NCI-H1930 (cell line): ENCODE data around the gene RABGEF1.
"Not testable (repeated sequence)": the region's sequence is repeated elsewhere in the genome, so short reads cannot be mapped to it uniquely, and the experiment has no call there.

Experiments used
- DNase-seq, 2 experiments: peaks; one replicate each; lab custom pipeline; 2025; lab: John Stamatoyannopoulos, UW

Gene RABGEF1

DNA sequence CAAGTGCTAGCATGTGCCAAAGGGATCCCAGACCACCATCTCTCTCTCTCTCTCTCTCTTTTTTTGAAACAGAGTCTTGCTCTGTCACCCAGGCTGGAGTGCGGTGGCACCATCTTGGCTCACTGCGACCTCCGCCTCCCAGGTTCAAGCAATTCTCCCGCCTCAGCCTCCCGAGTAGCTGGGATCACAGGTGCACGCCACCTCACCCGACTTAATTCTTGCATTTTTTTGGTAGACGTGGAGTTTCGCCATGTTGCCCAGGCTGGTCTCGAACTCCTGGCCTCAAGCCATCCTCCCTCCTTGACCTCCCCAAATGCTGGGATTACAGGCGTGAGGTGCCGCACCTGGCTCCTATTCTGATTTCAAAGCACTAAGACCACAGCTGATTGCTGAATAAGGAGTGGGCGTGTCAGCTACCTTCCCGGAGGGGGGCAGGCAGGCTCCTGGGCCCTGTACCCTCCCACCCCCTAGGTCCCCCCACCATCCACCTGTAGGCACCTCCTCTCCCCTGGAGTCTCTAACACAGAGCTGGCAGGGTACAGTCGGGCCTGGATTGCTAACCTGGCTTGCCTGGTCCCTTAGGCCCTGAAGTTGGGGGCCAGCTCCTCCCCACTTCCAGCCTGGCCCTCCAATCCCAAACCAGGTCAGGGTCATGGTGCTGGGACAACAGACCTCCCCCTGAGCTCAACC lies 74.8 kb downstream of the RABGEF1 start:
- not testable (repeated sequence) for DNase-seq

DNA sequence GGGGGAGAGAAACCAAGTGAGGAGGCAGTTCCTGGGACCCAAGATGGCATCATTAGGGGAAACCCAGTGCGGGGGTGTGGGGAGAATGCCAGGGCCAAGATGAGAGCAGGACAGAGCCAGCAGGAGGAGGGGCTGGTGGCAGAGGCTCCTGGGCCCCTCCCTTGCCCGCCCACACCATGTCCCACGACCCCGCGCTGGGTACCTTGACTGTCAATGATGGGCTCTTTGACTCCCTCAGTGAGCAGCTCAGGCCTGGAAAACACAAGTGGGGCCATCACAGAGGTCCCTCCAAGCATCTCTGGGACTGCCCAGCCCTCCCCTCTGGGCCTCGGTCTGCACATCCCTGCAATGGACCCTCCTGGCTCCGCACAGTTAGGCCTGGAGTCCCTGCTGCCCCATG lies 75.4 kb downstream of the RABGEF1 start:
- no peak for DNase-seq

DNA sequence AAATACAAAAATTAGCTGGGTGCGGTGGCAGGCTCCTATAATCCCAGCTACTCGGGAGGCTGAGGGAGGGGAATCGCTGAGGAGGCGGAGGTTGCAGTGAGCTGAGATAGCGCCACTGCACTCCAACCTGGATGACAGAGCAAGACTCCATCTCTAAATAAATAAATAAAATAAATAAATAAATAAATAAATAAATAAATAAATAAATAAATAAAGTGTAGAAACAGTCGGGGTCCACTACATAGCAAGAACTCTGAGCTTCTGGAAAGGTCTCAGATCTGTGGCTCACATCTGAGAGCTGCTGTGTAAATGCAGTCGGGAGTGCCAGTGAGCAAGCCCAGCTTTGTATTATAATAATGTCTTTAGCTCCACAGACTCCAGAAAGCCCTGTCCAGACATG lies 76.1 kb downstream of the RABGEF1 start:
- DNase-seq: not testable (repeated sequence)

DNA sequence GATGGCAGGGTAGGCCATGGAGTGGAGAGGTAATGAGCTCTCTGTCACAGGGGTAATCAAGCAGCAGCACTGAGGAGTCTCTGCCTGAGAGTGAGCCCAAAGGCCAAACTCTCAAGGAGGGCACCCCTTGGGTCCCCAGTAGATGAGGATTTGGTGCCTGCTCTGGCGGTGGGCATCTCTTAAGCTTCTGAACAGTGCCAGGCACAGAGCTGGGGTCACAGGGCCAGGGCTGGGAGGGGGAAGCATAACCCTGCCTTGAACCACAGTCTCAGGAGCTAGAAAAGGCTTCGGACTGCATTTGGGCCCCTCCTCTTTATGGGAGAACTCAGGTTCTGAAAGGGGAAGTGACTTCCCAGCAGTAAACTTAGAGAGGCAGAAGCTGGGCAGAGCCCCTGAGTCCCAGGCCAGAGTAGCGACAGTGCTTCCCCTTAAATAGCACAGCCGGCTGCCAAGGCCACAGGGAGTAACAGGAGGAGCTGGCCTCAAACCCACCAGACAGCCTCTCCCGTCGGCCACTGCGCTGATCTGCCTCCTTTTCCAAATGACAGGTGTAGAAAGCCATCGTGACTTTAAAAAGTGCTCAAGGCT lies 76.8 kb downstream of the RABGEF1 start:
- not testable (repeated sequence) for DNase-seq

DNA sequence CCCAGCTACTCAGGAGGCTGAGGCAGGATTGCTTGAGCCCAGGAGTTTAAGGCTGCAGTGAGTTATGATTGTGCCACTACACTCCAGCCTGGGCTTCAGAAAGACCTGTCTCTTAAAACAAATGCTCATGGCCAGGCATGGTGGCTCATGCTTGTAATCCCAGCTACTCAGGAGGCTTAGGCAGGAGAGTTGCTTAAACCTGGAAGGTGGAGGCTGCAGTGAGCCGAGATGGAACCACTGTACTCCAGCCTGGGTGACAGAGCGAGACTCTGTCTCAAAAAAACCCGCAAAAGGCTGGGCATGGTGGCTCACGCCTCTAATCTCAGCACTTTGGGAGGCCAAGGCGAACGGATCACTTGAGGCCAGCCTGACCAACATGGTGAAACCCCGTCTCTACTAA lies 77.4 kb downstream of the RABGEF1 start:
- DNase-seq: not testable (repeated sequence)

DNA sequence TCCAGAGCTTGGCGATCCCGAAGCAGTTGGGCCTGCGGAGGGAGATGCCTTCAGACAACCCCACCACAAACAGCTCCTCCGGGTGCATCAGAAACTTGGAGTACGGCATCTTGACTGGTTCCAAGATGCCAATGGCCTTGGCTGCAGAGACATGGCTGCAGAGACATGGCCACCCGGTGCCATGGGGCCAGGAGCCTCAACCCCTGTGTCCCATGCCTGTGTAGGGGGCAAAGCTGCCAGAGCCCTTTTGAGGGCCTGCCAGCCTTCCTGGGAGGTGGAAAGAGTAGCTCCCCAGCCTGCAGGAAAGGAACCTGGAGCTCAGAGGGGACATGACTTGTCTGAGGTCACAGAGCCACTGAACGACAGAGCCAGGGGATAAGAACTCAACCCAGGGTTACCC lies 83.5 kb downstream of the RABGEF1 start:
- no peak for DNase-seq

DNA sequence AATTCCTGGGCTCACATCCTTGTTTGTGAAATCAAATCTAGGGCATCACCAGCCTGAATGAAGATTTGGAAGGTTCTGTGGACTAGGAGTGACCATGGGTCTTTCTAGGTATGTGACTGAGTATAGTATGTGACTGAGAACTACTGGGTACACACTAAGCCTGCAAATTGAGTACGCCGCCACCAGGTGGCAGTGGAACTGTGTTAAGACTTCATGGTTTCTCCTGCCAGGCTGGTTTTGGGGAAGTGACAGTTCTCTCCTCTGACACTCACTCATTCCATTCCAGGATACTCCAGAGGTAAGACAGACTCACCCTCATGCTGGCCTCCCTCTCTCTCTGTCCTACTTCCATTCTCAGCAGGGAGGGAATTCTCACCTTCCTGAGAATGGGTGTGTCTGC lies 85.0 kb downstream of the RABGEF1 start:
- DNase-seq: not testable (repeated sequence)

DNA sequence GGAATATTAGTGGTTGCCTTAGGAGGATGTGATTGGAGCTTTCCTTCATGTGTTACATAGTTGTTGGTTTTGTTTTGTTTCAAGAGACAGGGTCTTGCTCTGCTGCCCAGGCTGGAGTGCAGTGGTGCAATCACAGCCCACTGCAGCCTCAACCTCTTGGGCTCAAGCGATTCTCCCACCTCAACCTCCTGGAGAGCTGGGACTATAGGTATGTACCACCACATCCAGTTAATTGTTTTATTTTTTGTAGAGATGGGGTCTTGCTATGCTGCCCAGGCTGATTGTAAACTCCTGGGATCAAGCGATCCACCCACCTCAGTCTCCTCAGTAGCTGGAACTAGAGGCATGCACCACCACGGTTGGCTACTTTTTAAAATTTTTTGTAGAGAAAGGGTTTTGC lies 86.1 kb downstream of the RABGEF1 start:
- DNase-seq: no peak

DNA sequence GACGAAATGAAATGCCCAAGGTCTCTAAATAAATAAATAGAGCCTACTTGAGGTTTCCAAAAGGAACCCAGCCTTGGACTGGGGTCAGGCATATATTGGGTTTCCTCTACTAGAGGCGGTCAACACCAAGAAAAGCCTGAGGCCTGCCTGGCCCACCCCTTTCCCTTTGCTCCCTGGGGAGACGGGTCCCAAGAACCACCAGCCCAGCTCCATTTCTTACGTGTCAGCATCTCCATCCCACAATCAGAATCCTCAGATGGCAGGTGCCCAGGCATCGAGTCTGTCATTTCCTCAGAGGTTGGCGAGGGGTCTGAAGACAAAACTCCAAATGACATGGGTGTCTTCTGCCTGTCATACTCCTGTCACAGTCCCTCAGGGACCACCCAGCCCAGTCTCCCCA lies 90.4 kb downstream of the RABGEF1 start:
- DNase-seq: not testable (repeated sequence)

DNA sequence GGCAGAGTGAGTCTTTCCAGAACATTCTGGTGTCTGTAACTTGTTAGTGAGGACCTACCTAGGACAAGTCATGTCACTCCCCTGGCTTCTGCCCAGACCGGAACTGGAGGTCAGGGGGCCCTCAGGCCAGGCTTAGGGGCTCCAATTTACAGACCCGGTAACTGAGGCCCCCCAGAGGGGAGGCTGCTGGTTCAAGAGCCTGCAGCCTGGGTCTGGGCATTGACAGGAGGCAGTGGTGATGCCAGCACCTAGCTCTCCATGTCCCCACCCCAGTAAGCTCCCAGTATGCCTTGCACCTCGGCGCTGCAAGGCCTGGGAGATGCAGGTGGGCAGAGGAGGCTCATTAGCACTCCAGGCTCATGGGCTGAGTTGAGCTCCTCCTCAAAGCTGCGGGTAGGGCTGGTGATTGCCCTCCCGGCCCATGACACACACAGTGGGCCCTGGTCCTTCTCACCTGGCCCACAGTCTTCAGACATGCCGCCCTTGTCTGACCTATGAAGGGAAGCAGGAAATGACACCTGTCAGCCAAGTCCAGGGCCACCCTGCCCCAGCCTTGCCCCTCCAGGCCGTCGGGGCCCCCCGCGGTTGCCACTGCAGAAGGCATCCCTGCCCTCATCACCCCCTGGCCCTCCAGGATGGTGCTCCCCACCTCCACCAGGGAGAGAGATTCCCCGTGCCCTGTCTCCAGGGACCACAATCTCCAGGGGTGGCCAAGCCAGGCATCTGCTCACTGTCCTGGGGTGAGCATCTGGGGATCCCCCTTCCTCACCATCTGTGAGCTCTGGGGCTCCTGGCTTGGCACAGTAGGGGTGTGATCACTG lies 92.2 kb downstream of the RABGEF1 start:
- DNase-seq: no peak

DNA sequence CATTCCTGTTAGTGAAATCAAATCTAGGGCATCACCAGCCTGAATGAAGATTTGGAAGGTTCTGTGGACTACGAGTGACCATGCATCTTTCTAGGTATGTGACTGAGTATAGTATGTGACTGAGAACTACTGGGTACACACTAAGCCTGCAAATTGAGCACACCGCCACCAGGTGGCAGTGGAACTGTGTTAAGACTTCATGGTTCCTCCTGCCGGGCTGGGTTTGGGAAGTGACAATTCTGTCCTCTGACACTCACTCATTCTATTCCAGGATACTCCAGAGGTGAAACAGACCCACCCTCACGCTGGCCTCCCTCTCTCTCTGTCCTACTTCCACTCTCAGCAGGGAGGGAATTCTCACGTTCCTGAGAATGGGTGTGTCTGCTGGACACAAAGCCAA lies 96.5 kb downstream of the RABGEF1 start:
- DNase-seq: no peak

DNA sequence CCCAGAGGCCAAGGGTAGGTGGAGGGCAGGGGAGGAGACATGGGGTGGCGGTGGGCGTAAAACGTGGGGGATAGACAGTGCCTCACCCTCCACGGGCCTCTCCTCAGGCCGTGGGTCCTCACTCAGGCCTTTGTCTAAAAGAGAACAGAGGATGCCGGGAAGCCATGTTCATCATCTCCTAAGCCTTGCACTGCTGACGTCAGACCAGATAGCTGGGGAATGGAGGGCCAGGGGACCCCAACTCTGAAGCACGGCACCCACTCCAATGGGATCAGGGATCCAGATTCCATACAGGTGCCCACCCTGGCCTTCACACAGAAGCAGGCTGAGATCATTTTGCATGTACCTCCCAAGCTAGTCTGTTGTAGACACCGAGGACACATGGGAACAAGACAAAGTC lies 97.1 kb downstream of the RABGEF1 start:
- DNase-seq: no peak

DNA sequence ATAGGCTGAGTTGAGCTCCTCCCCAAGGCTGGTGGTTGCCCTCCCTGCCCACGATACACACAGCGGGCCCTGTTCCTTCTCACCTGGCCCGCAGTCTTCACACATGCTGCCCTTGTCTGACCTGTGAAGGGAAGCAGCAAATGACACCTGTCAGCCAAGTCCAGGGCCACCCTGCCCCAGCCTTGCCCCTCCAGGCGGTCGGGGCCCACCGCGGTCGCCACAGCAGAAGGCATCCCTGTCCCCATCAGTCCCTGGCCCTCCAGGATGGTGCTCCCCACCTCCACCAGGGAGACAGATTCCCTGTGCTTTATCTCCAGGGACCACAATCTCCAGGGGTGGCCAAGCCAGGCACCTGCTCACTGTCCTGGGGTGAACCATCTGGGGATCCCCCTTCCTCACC lies 99.3 kb downstream of the RABGEF1 start:
- DNase-seq: no peak

DNA sequence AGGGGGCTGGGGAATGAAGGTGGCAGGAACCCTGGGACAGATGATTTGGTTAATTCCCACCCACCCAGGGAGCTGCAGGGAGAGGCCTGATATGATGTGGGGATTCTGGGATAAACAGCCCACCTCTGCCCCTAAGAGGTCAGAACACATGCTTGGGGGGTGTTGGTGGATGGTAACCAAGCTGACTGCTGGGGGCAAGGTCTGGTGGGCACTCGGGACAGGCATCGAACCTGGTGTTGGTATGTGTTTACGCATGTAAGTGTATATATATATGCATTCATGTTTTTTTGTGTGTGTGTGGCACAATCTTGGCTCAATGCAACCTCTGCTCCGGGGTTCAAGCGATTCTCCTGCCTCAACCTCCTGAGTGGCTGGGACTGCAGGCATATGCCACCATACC lies 99.8 kb downstream of the RABGEF1 start:
- no peak for DNase-seq

DNA sequence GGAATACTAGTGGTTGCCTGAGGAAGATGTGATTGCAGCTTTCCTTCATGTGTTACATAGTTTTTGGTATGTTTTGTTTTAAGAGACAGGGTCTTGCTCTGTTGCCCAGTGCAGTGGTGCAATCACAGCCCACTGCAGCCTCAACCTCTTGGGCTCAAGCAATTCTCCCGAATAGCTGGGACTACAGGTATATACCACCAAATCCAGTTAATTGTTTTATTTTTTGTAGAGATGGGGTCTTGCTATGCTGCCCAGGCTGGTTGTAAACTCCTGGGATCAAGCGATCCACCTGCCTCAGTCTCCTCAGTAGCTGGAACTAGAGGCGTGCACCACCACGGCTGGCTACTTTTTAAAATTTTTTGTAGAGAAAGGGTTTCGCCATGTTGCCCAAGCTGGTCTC lies 101.4 kb downstream of the RABGEF1 start:
- no peak for DNase-seq

DNA sequence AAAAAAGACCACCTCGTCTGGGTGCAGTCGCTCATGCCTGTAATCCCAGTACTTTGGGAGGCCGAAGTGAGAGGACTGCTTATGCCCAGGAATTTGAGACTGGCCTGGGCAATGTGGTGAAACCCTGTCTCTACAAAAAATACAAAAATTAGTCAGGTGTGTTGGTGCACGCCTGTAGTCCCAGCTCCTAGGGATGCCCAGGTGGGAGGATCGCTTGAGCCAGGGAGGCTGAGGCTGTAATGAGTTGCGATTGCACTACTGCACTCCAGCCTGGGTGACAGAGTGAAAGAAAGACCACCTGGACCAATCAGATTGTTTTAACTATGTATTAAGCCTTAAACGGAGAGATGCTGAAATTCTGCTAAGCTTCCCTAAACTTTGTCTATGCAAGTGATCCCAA lies 103.0 kb downstream of the RABGEF1 start:
- DNase-seq: not testable (repeated sequence)

DNA sequence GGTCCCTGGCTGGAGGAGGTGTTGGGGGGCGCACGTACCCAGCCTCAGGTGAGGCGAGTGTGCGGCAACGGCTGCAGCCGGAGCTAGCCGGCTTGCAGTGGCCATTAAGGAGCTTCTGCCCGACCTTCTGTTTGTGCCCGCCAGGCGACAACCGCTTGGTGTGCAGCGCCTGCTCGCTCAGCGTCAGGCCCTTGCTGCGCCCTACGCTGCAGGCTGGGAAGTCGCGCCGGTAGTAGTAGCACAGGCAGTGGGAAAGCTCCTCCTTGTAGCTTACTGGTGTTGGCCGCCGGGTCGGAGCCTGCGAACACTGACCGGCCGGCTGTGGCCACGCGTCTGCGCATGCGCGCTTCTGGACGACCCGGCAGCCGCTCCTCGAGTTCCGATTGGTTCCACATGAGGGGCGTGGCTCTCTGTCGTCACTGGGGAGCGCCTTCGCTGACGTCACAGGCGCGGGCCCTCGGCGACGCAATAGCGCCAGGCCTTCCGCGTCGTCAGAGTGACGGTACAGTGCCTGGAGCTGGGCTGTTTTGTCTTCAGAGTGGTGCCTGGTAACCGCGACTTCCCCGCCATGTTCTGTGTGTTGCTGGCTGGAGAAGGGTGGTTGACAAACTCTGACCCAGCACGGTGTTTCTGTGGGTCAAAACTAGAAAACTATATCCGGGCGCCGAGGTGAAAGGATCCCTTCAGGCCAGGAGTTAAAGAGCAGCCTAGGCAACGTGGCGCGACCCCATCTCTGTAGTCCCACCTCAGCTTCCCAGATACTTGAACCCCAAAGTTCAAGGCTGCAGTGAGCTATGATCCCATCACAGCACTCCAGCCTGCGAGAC lies 104.2 kb downstream of the RABGEF1 start:
- DNase-seq: peak; percentile 99

DNA sequence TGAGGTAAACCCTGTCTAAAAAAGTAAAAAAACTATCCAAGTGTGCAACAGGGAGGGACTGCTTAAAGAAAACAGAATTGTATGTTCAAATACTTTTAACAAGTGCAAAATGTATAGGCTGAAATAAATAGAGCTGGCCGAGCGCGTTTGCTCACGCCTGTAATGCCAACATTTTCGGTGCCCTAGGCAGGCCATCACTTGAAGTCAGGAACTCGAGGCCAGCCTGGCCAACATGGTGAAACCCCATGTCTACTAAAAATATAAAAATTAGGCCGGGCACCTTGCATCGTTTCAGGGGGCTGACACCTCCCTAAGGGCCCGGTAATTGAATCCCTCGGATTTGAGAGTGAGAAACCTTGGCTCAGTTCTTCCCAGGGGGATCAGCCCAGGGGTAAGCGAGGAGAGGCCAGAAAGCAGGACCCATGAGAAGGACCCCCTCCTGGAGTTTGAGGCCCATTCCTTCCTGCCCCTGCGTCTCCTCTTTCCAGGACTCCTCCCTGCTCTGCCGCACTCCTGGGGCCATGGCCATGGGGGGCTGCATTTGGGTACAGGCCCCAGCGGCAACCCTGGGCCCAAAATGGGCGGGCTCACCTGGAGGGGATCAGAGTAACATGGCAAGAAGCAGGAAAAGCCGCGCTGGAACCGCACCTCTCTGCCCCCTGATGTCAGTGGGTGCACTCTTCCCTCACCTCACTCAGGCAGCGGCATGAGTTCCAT lies 105.0 kb downstream of the RABGEF1 start:
- no peak for DNase-seq

DNA sequence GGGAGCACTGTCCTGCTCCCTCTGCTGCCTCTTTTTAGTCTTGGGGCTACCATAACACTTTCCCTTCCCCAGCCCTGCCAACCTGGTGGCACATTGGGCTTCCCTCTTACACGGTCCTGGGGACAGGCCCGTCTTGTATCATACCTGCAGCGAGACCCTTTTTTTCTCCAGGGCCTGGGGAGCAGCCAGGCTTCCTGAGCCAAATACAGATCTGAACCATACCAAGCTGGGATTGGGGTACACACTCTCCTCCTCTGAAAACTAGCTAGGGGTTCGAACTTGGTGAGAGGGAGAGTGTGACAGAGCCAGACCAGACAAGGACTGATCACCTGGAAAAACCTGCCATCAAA lies 105.5 kb downstream of the RABGEF1 start:
- not testable (repeated sequence) for DNase-seq

DNA sequence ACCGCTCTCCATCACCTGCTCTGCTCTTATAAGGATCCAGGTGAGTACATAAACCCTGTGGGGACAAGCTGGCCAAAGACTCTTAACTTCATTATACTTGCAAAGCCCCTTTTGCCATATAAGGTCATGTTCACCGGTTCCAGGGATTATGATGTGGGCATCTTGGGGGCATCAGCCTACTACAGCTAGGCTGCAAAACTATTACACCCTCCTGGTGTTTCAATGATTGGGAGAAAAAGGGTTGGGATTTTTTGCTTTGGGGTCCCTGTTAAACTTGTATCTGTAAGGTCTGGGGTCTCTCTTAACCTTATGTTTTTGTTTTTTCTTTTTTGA lies 107.0 kb downstream of the RABGEF1 start:
- DNase-seq: not testable (repeated sequence)

DNA sequence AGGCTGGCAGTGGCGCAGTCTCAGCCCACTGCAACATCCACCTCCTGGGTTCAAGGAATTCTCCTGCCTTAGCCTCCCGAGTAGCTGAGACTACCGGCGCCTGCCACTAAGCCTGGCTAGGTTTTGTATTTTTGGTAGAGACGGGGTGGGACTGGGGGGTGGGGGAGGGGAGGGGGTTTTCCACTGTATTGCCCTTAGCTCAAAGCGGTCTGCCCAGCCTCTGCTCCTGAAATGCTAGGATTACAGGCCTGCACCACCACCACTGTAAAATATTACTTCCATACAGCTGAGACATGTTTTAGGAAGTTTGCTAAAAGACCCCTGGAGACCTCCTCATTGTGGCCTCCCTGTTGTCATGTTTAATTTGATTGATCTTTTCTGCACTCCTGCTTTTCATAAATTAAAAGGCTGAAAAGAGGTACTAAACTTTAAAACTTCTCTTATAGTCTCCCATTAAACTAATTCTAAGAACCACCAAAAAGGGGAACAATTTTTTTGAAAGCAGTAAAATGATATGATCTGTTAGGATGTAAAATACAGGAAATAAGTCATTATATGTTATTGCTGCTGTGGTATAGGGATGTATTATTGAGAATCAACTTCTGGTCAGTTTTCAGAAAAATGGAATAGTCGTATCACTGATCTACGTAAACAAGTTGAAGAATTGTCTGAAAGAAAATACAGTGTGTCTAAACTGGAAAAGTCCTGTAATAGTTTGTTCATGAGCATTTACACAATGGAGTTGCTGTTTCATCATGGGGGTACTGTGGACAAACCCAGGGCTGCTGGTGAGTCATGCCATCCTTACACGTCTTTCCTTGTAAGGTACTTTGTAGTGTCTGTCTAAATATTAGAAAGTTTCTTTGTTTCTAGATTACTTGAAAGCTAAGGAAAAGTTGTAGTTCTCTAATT lies 107.6 kb downstream of the RABGEF1 start:
- DNase-seq: peak; percentile 9 to 13
